Suprapubic skin (tissue), 4 donors: ENCODE results near the gene MUC5AC.
"Not testable (repeated sequence)": the region's sequence is repeated elsewhere in the genome, so short reads cannot be mapped to it uniquely, and the experiment has no call there.

Experiments
- CTCF ChIP-seq, 2 donors: fragments of 200-600 bp in 1 of 2; fragments of 450-650 bp in 1 of 2; sonication (generic) in 1 of 2; IDR thresholded peaks; one replicate each; pipeline ENCODE4 v1.5.1; 2016 to 2019; ENCODE audit warnings: antibody characterized with exemption in 2 of 2, mild to moderate bottlenecking in 1 of 2, moderate library complexity in 1 of 2
- EP300 ChIP-seq: sonication (generic); formaldehyde crosslinking; IDR thresholded peaks from one replicate; pipeline ENCODE4 v1.6.1; 2017; ENCODE audit warnings: antibody characterized with exemption
- POLR2A ChIP-seq, 2 donors: fragments of 450-650 bp; IDR thresholded peaks; one replicate each; pipeline ENCODE4 v1.6.1; 2017; ENCODE audit warnings: antibody characterized with exemption in 2 of 2, mild to moderate bottlenecking in 2 of 2, moderate library complexity in 2 of 2
- POLR2AphosphoS5 ChIP-seq, 3 donors: sonication (generic); formaldehyde crosslinking; IDR thresholded peaks; one replicate each; pipeline ENCODE4 v1.6.1; 2017; ENCODE audit warnings: antibody characterized with exemption in 3 of 3

- TF ChIP-seq CTCF (IDR thresholded peaks at IDR 0.05); POLR2AphosphoS5 (IDR thresholded peaks at IDR 0.05); POLR2A (IDR thresholded peaks at IDR 0.05); EP300: not testable (repeated sequence)
These were observed 34.2 kb downstream of the MUC5AC start for GRCh38 chr11:1191786-1192470.
